Choroid plexus epithelial cell (primary cell): ENCODE measurements around the gene POLE.

Experiments
- DNase-seq: peaks from one replicate; pipeline ENCODE4 v3.0.0-alpha.2; 2010; ENCODE audit warnings: low read depth
- H3K4me3 ChIP-seq: 2 replicates; pipeline ENCODE4 v1.5.1; 2011; ENCODE audit warnings: low read depth, mild to moderate bottlenecking, control low read depth, low read length, moderate library complexity
- TF ChIP-seq, protein P1 (sequence below): conservative IDR thresholded peaks from 2 replicates; pipeline ENCODE4 v1.5.1; 2011; ENCODE audit warnings: low read depth, mild to moderate bottlenecking, control low read depth, inconsistent platforms, low read length, moderate library complexity

Gene POLE

DNA sequence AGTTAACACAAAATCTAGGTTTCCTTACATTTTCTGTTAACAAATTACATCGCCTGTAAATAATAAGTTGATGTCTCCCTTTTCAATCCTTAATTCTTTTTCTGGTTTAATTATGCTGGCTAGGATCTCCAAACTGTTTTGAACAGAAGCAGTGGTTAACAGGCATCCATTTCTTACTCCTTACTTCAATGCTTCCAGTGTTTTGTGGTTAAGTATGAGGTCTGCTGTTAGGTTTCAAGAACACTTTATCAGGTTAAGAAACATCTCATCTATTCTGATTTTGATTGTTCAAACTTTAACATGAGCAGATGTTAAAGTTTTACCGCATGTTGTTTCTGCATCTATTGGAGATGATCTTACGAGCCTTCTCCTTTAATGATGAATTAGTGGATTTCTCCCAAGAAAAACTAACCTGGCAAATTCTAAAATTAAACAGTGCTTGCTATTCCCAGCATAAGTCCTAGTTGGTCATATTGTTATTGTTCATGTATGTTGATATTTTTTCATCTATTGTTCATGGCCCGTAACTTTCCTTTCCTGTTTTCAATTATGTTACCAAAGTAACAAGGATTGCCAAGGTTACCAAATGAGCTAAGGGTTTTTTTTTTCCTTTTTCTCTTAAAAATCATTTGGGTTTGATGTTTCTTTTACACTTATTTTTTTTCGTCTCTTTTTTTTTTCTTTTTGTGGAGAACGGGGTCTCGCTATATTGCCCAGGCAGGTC, 33.4 kb downstream of the POLE start:
- no peak overlapping the region for H3K4me3 ChIP-seq
- no peak for DNase-seq
- TF ChIP-seq, protein P1, sequence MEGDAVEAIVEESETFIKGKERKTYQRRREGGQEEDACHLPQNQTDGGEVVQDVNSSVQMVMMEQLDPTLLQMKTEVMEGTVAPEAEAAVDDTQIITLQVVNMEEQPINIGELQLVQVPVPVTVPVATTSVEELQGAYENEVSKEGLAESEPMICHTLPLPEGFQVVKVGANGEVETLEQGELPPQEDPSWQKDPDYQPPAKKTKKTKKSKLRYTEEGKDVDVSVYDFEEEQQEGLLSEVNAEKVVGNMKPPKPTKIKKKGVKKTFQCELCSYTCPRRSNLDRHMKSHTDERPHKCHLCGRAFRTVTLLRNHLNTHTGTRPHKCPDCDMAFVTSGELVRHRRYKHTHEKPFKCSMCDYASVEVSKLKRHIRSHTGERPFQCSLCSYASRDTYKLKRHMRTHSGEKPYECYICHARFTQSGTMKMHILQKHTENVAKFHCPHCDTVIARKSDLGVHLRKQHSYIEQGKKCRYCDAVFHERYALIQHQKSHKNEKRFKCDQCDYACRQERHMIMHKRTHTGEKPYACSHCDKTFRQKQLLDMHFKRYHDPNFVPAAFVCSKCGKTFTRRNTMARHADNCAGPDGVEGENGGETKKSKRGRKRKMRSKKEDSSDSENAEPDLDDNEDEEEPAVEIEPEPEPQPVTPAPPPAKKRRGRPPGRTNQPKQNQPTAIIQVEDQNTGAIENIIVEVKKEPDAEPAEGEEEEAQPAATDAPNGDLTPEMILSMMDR: no peak

DNA sequence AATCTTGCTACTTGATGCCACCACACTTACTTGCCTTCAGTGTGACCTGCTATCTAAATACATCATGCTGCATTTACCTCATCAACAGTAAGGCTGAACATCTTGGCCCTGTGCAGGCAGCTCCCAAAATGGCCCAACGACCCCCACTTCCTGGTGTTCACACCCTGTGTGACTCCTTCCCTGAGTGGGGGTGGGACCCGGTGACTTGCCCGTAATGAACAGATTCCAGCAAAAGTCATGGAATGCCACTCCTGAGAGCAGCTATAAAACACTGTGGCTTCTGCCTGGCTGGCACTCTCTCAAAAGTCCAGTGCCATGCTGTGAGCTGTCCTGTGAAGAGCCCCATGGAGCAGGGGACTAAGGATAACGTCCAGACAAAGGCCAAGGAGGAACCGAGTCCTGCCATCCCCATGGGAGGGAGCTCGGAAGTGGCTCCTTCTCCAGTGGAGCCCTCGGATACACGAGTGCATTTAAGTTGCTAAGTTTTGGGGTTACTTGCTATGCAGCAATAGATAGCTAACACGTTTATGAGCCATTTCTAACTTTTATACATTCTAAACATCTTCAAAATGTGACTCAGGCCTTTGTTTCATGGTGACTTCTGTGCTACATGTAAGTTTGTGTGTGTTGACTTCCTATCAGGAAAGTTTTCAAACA, 35.6 kb downstream of the POLE start:
- DNase-seq: no peak
- H3K4me3 ChIP-seq: no peak overlapping the region
- TF ChIP-seq, protein P1: no peak

GRCh38 chr12:132649226-132649945, 37.8 kb downstream of the POLE start:
- H3K4me3 ChIP-seq: no peak overlapping the region
- TF ChIP-seq, protein P1: no peak
- no peak for DNase-seq

DNA sequence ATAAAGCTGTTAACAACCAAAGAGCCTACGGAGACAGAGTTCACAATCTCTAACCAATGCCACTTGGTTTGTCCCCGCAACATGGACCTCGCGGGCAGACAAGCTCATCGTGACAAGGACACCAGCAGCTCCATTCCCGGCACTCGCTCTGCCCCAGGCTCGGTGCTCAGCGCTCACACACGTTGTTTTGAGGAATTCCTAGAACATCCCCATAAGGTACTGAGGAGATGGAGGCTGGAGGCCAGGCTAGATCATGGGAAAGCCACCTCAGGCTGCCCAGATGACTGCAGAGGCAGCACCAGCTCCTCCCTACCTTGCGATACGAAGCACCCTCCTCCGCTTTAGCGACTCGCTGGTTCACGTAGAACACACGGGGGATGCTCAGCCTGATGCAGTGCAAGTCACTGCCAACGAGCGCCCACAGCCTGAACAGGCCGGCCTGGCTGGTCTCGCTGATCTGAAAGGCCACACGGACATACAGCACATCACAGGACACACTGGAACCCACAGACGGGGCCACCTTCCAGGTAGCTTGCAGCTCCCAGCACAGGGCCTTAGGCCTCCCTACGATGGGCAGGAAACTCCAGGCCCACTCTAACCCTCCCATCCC, 38.4 kb downstream of the POLE start:
- H3K4me3 ChIP-seq: no peak overlapping the region
- DNase-seq: no peak
- TF ChIP-seq, protein P1: no peak

DNA sequence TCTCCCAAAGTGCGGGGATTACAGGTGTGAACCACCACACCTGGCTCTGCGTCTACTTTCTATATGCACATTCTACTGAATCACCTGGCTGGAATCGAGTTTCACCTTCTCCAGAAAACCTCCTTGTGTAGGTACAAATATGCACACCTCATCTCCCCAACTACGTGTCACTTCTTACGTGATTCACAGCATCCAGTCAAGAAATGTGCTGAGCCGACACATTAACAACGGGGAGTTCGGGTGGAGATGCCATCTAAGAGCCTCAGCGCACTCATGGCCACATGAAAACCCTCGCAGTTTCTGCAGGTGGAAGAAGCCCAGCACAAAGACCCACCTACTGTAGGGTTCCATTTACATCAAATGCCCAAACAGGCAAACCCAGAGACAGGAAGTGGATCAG, 39.3 kb downstream of the POLE start:
- no peak overlapping the region for H3K4me3 ChIP-seq
- DNase-seq: no peak
- TF ChIP-seq, protein P1: no peak

DNA sequence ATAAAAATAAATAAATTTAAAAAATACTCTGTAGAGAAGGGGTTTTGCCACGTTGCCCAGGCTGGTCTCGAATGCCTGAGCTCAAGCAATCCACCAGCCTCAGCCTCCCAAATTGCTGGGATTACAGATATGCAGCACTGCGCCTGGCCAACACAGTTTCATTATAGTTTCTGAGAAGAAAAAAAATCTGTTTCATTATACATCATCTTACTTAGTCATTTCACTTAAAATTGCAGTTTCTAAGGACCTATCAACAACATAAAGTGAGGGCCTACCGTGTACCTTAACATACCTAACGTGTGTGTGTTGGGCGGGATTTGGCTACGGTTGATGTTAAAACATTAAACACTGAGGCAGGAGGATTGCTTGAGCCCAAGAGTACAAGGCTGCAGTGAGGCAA, 40.3 kb downstream of the POLE start:
- no peak for DNase-seq
- TF ChIP-seq, protein P1: no peak
- no peak overlapping the region for H3K4me3 ChIP-seq
